HG02610 (cell line): ENCODE results near the gene ARHGAP28.
"Not testable (repeated sequence)": the region's sequence is repeated elsewhere in the genome, so short reads cannot be mapped to it uniquely, and the experiment has no call there.

Experiments used
- ATAC-seq: cut with Tn5 transposase; IDR thresholded peaks from one replicate; pipeline ENCODE4 v1.9.1; 2021; ENCODE audit warnings: mild to moderate bottlenecking, moderate library complexity; ENCODE audit not compliant: unreplicated experiment

The ARHGAP28 gene

GRCh38 chr18:6807515-6808257 lies 78.2 kb downstream of the ARHGAP28 start:
- no peak for ATAC-seq

- no peak for ATAC-seq
Measured at GRCh38 chr18:6810191-6810590, 80.7 kb downstream of the ARHGAP28 start.

- ATAC-seq, result no peak
Measured at GRCh38 chr18:6811816-6812215, 82.3 kb downstream of the ARHGAP28 start.

- ATAC-seq, result no peak
Measured at GRCh38 chr18:6814882-6815425, 85.4 kb downstream of the ARHGAP28 start.

- ATAC-seq, result no peak
Measured at GRCh38 chr18:6816154-6816553, 86.6 kb downstream of the ARHGAP28 start.

- no peak for ATAC-seq
Measured at GRCh38 chr18:6819332-6819731, 89.8 kb downstream of the ARHGAP28 start.

GRCh38 chr18:6820314-6820713 lies 90.8 kb downstream of the ARHGAP28 start:
- ATAC-seq, result no peak

- ATAC-seq, result no peak
Measured at GRCh38 chr18:6821356-6821755, 91.8 kb downstream of the ARHGAP28 start.

GRCh38 chr18:6827161-6827560 lies 97.6 kb downstream of the ARHGAP28 start:
- ATAC-seq, result not testable (repeated sequence)

- not testable (repeated sequence) for ATAC-seq
Measured at GRCh38 chr18:6827566-6827965, 98.0 kb downstream of the ARHGAP28 start.

GRCh38 chr18:6830916-6831315 lies 101.4 kb downstream of the ARHGAP28 start:
- no peak for ATAC-seq

GRCh38 chr18:6835345-6835744 lies 105.8 kb downstream of the ARHGAP28 start:
- ATAC-seq, result no peak

- ATAC-seq, result no peak
Measured at GRCh38 chr18:6836331-6836730, 106.8 kb downstream of the ARHGAP28 start.

GRCh38 chr18:6837904-6838303 lies 108.4 kb downstream of the ARHGAP28 start:
- no peak for ATAC-seq

- ATAC-seq, result no peak
Measured at GRCh38 chr18:6842081-6842480, 112.6 kb downstream of the ARHGAP28 start.

- no peak for ATAC-seq
Measured at GRCh38 chr18:6843308-6843707, 113.8 kb downstream of the ARHGAP28 start.

- ATAC-seq, result not testable (repeated sequence)
Measured at GRCh38 chr18:6845521-6845920, 116.0 kb downstream of the ARHGAP28 start.

- ATAC-seq, result no peak
Measured at GRCh38 chr18:6850396-6850795, 120.9 kb downstream of the ARHGAP28 start.

- ATAC-seq, result no peak
Measured at GRCh38 chr18:6851480-6851879, 122.0 kb downstream of the ARHGAP28 start.

GRCh38 chr18:6854811-6855210 lies 125.3 kb downstream of the ARHGAP28 start:
- no peak for ATAC-seq

GRCh38 chr18:6855767-6856166 lies 126.3 kb downstream of the ARHGAP28 start:
- ATAC-seq, result no peak

- ATAC-seq, result no peak
Measured at GRCh38 chr18:6857300-6857699, 127.8 kb downstream of the ARHGAP28 start.
